Measurements from ENCODE around the gene SHISA7. TPM values are rescaled to one million over a fixed set of nuclear protein-coding genes. Genes with fewer than 3 reads are reported as not detected.

SHISA7 gene
- total RNA-seq, 4 donors from 2014 or later: under 0.01 to 0.13 TPM; not detected in 2

DNA sequence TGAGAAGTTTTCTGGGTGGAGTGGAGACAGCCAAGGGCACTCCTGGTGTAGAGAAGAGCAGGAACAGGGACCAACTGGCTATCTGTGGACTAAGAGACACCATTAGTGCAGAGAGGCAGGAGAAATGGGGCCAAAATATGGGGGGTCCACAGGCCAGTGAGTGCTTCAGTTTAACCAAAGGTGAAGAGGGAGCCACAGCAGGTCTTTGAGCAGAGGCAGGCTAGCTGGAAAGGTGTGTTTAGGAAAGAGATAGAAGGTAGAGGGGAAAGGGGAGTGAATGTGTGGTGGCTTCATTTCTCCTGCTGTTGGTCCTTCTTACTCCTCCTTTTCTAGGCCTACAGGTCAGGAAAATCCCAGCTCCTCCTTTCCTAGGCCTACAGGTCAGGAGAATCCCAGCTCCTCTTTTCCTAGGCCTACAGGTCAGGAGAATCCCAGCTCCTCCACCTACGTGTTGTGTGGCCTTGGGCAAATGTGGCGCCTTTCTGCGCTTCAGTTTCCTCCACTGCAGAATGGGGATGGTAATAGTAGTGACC, 60.5 kb downstream of the SHISA7 start:
- peaks cover 28 to 40% (median 37%) of the 10 kb centered on the region in 4 donors for H3K4me1 ChIP-seq
- TF ChIP-seq, protein P1, sequence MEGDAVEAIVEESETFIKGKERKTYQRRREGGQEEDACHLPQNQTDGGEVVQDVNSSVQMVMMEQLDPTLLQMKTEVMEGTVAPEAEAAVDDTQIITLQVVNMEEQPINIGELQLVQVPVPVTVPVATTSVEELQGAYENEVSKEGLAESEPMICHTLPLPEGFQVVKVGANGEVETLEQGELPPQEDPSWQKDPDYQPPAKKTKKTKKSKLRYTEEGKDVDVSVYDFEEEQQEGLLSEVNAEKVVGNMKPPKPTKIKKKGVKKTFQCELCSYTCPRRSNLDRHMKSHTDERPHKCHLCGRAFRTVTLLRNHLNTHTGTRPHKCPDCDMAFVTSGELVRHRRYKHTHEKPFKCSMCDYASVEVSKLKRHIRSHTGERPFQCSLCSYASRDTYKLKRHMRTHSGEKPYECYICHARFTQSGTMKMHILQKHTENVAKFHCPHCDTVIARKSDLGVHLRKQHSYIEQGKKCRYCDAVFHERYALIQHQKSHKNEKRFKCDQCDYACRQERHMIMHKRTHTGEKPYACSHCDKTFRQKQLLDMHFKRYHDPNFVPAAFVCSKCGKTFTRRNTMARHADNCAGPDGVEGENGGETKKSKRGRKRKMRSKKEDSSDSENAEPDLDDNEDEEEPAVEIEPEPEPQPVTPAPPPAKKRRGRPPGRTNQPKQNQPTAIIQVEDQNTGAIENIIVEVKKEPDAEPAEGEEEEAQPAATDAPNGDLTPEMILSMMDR (IDR thresholded peaks at IDR 0.05): no peak
- no peak for TF ChIP-seq POLR2A (IDR thresholded peaks at IDR 0.05; ENCODE audit: low read depth)
- no peak for TF ChIP-seq POLR2AphosphoS5 (IDR thresholded peaks at IDR 0.05)
- no peak for TF ChIP-seq EP300 (IDR thresholded peaks at IDR 0.05)
- WGBS: 100% methylated on average over 3 of the region's 3 CpGs

DNA sequence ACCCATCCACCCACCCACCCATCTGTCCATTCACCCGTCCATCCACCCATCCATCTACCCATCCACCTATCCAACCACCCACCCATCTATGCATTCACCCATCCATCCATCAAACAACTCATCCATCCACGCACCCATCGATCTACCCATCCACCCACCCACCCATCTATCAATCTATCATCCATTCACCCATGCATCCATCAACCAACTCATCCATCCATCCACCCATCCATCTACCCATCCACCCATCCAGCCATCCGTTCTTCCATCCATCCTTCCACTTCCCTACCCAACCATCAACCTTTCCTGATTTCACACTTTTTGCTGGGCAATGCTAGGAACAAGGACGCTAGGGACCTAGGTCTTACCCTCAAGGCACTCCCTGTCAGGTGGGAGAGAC, 61.1 kb downstream of the SHISA7 start:
- Histone ChIP-seq H3K4me1 (peaks cover 22 to 39% (median 35%) of the 10 kb centered on the region in 4 donors), H3K9me3 (no peaks in the 10 kb centered on the region), H3K27me3 (peaks cover 0 to 11% (median 6%) of the 10 kb centered on the region in 4 donors), H3K4me3 (no peak overlapping the region), H3K27ac (replicated peaks in 1 of 4) (no peak overlapping the region), H3K36me3 (peaks cover 0 to 6% (median 3%) of the 10 kb centered on the region in 4 donors)
- WGBS: 96% methylated on average over 5 of the region's 5 CpGs
- intact Hi-C loops (cut with DNase I): loop anchor here (5.0 kb wide), 2 partner anchors 40 to 80 kb away; no protein-coding TSS in a partner anchor
- TF ChIP-seq POLR2A (IDR thresholded peaks at IDR 0.05; ENCODE audit: low read depth) (no peak), POLR2AphosphoS5 (IDR thresholded peaks at IDR 0.05) (no peak), EP300 (IDR thresholded peaks at IDR 0.05) (no peak)
- TF ChIP-seq, protein P1 (IDR thresholded peaks at IDR 0.05): no peak
- no peak for DNase-seq (ENCODE audit: extremely low spot score)

More for the DNA sequence above, 60.5 kb downstream of the SHISA7 start:
- H3K27me3 ChIP-seq: peaks cover 0 to 7% (median 2%) of the 10 kb centered on the region in 4 donors
- intact Hi-C loops (cut with DNase I): loop anchor here (5.0 kb wide), 2 partner anchors 40 to 80 kb away; no protein-coding TSS in a partner anchor
- no peak overlapping the region for H3K27ac ChIP-seq (replicated peaks in 1 of 4)
- DNase-seq (ENCODE audit: extremely low spot score): no peak
- H3K36me3 ChIP-seq: peaks cover under 1 to 12% (median 9%) of the 10 kb centered on the region in 4 donors
- H3K4me3 ChIP-seq: no peak overlapping the region
- H3K9me3 ChIP-seq: no peaks in the 10 kb centered on the region

DNA sequence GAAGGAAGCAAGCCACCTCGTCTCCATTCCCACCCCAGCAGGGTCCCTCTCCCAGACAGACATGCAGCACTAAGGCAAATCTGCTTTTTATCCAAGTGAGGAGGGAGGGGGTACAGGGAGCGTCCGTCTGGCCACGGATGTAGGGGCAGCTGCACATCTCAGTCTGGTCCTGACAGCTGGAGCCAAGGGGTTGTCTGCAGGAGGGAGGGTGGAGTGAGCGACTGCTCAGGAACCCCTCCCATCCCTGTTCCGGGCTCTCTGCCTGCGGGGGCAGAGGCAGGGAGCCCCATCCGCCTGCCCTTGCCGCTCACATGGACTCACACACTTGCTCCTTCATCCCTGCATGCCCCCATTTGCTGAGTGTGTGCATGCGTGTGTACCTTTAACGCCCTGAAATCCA, 63.9 kb downstream of the SHISA7 start:
- H3K9me3 ChIP-seq: no peaks in the 10 kb centered on the region
- TF ChIP-seq POLR2A (IDR thresholded peaks at IDR 0.05; ENCODE audit: low read depth) (no peak), EP300 (IDR thresholded peaks at IDR 0.05) (no peak), POLR2AphosphoS5 (IDR thresholded peaks at IDR 0.05) (no peak)
- TF ChIP-seq, protein P1 (IDR thresholded peaks at IDR 0.05): no peak
- WGBS: 79% methylated on average over 6 of the region's 11 CpGs
- peaks cover 7 to 24% (median 21%) of the 10 kb centered on the region in 4 donors for H3K4me1 ChIP-seq
- H3K27me3 ChIP-seq: peaks cover 0 to 40% (median 27%) of the 10 kb centered on the region in 4 donors
- intact Hi-C loops (cut with DNase I): no loop called here
- no peak overlapping the region for H3K4me3 ChIP-seq
- H3K27ac ChIP-seq (replicated peaks in 1 of 4): no peak overlapping the region
- no peaks in the 10 kb centered on the region for H3K36me3 ChIP-seq
- no peak for DNase-seq (ENCODE audit: extremely low spot score)

Other genes with a start within 250 kb of the SHISA7 start
- 1 to 10 TPM in 2 of 4 donors, under 1 TPM in 2; 0.42 to 2.7 (median 1.4) TPM for gene PTPRH, start 233.8 kb downstream of the SHISA7 start, total RNA-seq
- 1 to 10 TPM; 1.7 to 2.8 (median 2.4) TPM for gene TMEM86B, start 214.5 kb downstream of the SHISA7 start, total RNA-seq
- 10 to 100 TPM; 37.4 to 75.5 (median 45.6) TPM for gene PPP6R1, start 184.3 kb downstream of the SHISA7 start, total RNA-seq
- gene HSPBP1, start 163.2 kb downstream of the SHISA7 start, total RNA-seq: 10 to 100 TPM; 28.5 to 44.0 (median 32.2) TPM
- 10 to 100 TPM in 1 of 4 donors, 1 to 10 TPM in 3; 3.3 to 16.9 (median 6.7) TPM for gene BRSK1, start 159.3 kb downstream of the SHISA7 start, total RNA-seq
- 1 to 10 TPM in 3 of 4 donors, under 1 TPM in 1; 0.83 to 5.2 (median 2.7) TPM for gene TMEM150B, start 118.0 kb downstream of the SHISA7 start, total RNA-seq
- 1 to 10 TPM; 5.0 to 8.7 (median 8.1) TPM for gene KMT5C, start 103.4 kb downstream of the SHISA7 start, total RNA-seq
- under 1 TPM in 1 of 4 donors, not detected in 3; 0.19 TPM for gene COX6B2, start 88.6 kb downstream of the SHISA7 start, total RNA-seq
- not detected for gene GARIN5B, start 80.0 kb downstream of the SHISA7 start, total RNA-seq
- under 1 TPM in 2 of 4 donors, not detected in 2; 0.33 to 0.34 TPM for gene IL11, start 72.8 kb downstream of the SHISA7 start, total RNA-seq
- gene TMEM190, start 66.5 kb downstream of the SHISA7 start, total RNA-seq: not detected
- 1 to 10 TPM in 2 of 4 donors, under 1 TPM in 2; 0.83 to 7.5 (median 1.00) TPM for gene TMEM238, start 59.0 kb downstream of the SHISA7 start, total RNA-seq
- gene RPL28, start 57.4 kb downstream of the SHISA7 start, total RNA-seq: 100 to 1,000 TPM; 263 to 419 (median 369) TPM
- gene UBE2S, start 35.5 kb downstream of the SHISA7 start, total RNA-seq: 10 to 100 TPM in 3 of 4 donors, 1 to 10 TPM in 1; 9.1 to 37.9 (median 22.0) TPM
- gene ISOC2, start 18.3 kb upstream of the SHISA7 start, total RNA-seq: 100 to 1,000 TPM in 1 of 4 donors, 10 to 100 TPM in 3; 66.8 to 104 (median 77.7) TPM
- not detected for gene C19orf85, start 21.5 kb upstream of the SHISA7 start, total RNA-seq
- gene ZNF628, start 33.3 kb upstream of the SHISA7 start, total RNA-seq: 10 to 100 TPM in 3 of 4 donors, 1 to 10 TPM in 1; 5.1 to 16.6 (median 11.9) TPM
- 10 to 100 TPM in 3 of 4 donors, 1 to 10 TPM in 1; 5.8 to 14.2 (median 10.2) TPM for gene NAT14, start 41.9 kb upstream of the SHISA7 start, total RNA-seq
- 10 to 100 TPM in 3 of 4 donors, 1 to 10 TPM in 1; 9.5 to 41.2 (median 14.6) TPM for gene SSC5D, start 45.1 kb upstream of the SHISA7 start, total RNA-seq
- not detected for gene SBK2, start 93.8 kb upstream of the SHISA7 start, total RNA-seq
- 1 to 10 TPM in 2 of 4 donors, under 1 TPM in 1, not detected in 1; 0.83 to 1.5 (median 1.5) TPM for gene SBK3, start 102.2 kb upstream of the SHISA7 start, total RNA-seq
- 10 to 100 TPM in 1 of 4 donors, 1 to 10 TPM in 3; 4.2 to 11.1 (median 8.1) TPM for gene ZNF579, start 137.5 kb upstream of the SHISA7 start, total RNA-seq
- gene FIZ1, start 156.2 kb upstream of the SHISA7 start, total RNA-seq: 10 to 100 TPM in 2 of 4 donors, 1 to 10 TPM in 2; 8.3 to 17.3 (median 11.4) TPM
- gene ZNF524, start 157.0 kb upstream of the SHISA7 start, total RNA-seq: 10 to 100 TPM; 20.5 to 36.2 (median 27.9) TPM
- 10 to 100 TPM in 2 of 4 donors, 1 to 10 TPM in 2; 7.5 to 15.4 (median 10.2) TPM for gene ZNF865, start 162.3 kb upstream of the SHISA7 start, total RNA-seq
- 1 to 10 TPM; 2.5 to 6.3 (median 4.0) TPM for gene ZNF784, start 181.3 kb upstream of the SHISA7 start, total RNA-seq
- 10 to 100 TPM; 38.3 to 66.8 (median 43.1) TPM for gene ZNF580, start 197.7 kb upstream of the SHISA7 start, total RNA-seq
- 10 to 100 TPM; 13.3 to 26.6 (median 18.2) TPM for gene ZNF581, start 200.3 kb upstream of the SHISA7 start, total RNA-seq
- 10 to 100 TPM in 3 of 4 donors, 1 to 10 TPM in 1; 9.4 to 22.0 (median 19.2) TPM for gene CCDC106, start 204.9 kb upstream of the SHISA7 start, total RNA-seq
- gene U2AF2, start 211.7 kb upstream of the SHISA7 start, total RNA-seq: 100 to 1,000 TPM in 2 of 4 donors, 10 to 100 TPM in 2; 80.4 to 122 (median 104) TPM
- 100 to 1,000 TPM in 2 of 4 donors, 10 to 100 TPM in 2; 30.7 to 176 (median 104) TPM for gene EPN1, start 231.9 kb upstream of the SHISA7 start, total RNA-seq

All from esophagus muscularis mucosa (tissue), 4 donors.